Spinal cord (tissue), 10 donors: ENCODE data around the gene RASL11B. TPM values are rescaled to one million over a fixed set of nuclear protein-coding genes. Genes with fewer than 3 reads are reported as not detected.
A peak's percentile ranks its signal among the peaks of the same experiment; 100 is the strongest.

Experiments used
- DNase-seq, 6 donors: peaks; one replicate each; pipeline versions ENCODE4 v3.0.0 to v3.0.0-alpha.2; 2013 to 2015; ENCODE audit warnings: low spot score in 6 of 6, low read depth in 4 of 6
- H3K27ac ChIP-seq: one replicate; pipeline ENCODE4 v1.5.1; 2013; ENCODE audit warnings: low read depth, low read length, control low read depth
- H3K27me3 ChIP-seq: one replicate; pipeline ENCODE4 v1.6.1; 2013; ENCODE audit warnings: low read length; ENCODE audit not compliant: control insufficient read depth, insufficient read depth
- H3K36me3 ChIP-seq: one replicate; pipeline ENCODE4 v1.6.1; 2013; ENCODE audit warnings: low read length; ENCODE audit not compliant: control insufficient read depth, insufficient read depth
- H3K4me1 ChIP-seq: one replicate; pipeline ENCODE4 v1.6.1; 2013; ENCODE audit warnings: low read length; ENCODE audit not compliant: control insufficient read depth, insufficient read depth
- H3K4me3 ChIP-seq: one replicate; pipeline ENCODE4 v1.5.1; 2013; ENCODE audit warnings: low read depth, low read length, control low read depth
- H3K9me3 ChIP-seq: one replicate; pipeline ENCODE4 v1.6.1; 2013; ENCODE audit warnings: low read length; ENCODE audit not compliant: control insufficient read depth, insufficient read depth
- WGBS: methylation state at CpG from one replicate; pipeline ENCODE4 v1.1.5; 2013; ENCODE audit warnings: missing lambda C conversion rate; ENCODE audit not compliant: insufficient coverage; 5-methylcytosine and 5-hydroxymethylcytosine counted together
- polyA plus RNA-seq, 2 donors: library from polyadenylated mRNA; unstranded; fragments of 120-200 nt; gene quantifications; one replicate each; pipeline ENCODE4 v1.2.1, GENCODE V29; 2013; ENCODE audit not compliant: insufficient read length in 2 of 2
- total RNA-seq, 2 donors: library from RNA; depleted of rRNA in 1 of 2; stranded (reverse); fragments of 120-200 nt in 1 of 2; fragments of >200 nt in 1 of 2; gene quantifications; one replicate each; pipeline versions ENCODE4 v1.2.3 to v1.2.4, GENCODE V29; 2013 to 2014
- donor health status: healthy.

Gene RASL11B
- total and polyA plus RNA-seq, 4 donors = 6.3 to 10.2 (median 8.6) TPM

DNA sequence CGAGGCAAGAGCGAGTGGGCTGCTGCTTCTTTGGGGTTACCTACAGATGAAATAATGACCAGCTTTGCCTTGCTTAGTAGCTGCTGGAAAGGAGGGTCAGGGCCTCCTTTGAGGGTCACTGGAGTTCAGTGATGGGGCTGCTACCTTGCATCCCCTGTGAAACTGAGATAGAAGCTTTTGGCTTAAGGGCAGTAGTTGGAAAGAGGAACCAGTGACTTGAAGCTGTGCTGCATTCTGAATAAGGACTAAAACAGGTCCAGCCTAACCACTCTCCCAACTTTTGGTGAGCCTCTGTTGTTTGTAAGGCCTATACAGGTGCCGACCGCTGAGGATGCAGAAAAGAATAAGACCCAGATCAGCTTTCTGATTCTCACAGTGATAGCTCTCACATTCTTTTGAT lies 41.2 kb downstream of the RASL11B start:
- H3K9me3 ChIP-seq = peaks cover 2% of the 10 kb centered on the region
- DNase-seq = no peak
- 96% methylated on average over 4 of the region's 4 CpGs for WGBS
- H3K27me3 ChIP-seq = no peaks in the 10 kb centered on the region
- no peak overlapping the region for H3K4me3 ChIP-seq
- H3K27ac ChIP-seq = no peak overlapping the region
- no peaks in the 10 kb centered on the region for H3K36me3 ChIP-seq
- no peaks in the 10 kb centered on the region for H3K4me1 ChIP-seq

DNA sequence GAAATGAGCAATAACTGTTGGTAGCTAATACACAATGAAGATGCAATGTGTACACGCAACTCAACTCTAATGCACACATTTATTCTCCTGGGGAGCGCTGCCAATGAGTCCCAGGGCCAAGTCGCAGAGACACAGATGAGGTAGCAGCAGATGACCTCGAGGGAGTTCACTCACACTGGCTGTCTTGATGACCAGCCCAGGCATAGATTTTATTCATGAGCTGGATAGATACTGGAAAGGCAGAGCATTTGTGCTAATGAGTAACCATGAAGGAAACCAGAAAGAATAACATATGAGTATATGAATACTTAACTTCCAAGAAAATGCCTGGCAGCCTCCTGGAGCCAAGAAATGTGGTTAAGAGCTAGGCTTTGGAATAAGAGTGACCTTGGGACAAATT lies 42.3 kb downstream of the RASL11B start:
- H3K4me1 ChIP-seq = no peaks in the 10 kb centered on the region
- WGBS = 81% methylated on average over 3 of the region's 4 CpGs
- no peak overlapping the region for H3K4me3 ChIP-seq
- H3K36me3 ChIP-seq = no peaks in the 10 kb centered on the region
- peaks cover 2% of the 10 kb centered on the region for H3K9me3 ChIP-seq
- DNase-seq = no peak
- no peak overlapping the region for H3K27ac ChIP-seq
- no peaks in the 10 kb centered on the region for H3K27me3 ChIP-seq

DNA sequence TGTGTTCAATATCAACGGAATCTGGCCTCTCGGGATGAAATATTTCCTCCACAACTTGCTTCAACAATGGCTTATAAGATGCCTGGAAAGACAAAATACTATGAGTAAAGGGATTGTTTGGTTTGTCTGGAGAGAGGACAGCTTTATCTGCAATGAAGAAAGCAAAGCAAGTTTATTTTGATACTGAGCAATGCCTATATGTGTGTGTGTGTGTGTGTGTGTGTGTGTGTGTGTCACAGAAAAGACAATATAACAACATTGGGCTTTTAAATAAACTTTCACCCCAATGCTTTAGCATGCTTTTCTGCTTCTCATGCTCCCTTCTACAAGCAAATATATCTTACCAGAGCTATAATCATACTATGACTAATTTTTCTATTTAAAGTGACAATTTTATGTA lies 45.4 kb downstream of the RASL11B start:
- H3K27me3 ChIP-seq = no peaks in the 10 kb centered on the region
- no peaks in the 10 kb centered on the region for H3K36me3 ChIP-seq
- H3K9me3 ChIP-seq = no peaks in the 10 kb centered on the region
- no CpG with 5 or more reads among the region's 2 CpGs for WGBS
- no peak for DNase-seq
- H3K27ac ChIP-seq = no peak overlapping the region
- no peak overlapping the region for H3K4me3 ChIP-seq
- H3K4me1 ChIP-seq = no peaks in the 10 kb centered on the region

DNA sequence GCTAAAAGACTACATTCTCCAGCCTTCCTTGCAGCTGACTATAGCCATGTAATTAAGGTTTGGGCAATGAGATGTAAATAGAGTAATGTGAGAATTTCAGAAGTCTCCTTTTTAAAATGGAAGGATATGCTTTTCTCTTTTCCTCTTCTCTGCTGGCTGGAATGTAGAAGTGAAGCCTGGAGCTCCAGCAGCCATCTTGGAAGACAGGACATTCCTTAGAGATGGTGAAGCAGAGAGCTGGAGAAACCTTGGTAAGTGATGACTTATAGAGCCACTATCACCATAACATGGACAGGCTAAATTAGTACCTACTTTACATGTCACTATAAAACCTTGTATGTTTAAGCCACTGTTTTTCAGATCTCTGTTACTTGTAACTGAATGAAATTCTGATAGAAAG lies 48.0 kb downstream of the RASL11B start:
- Histone ChIP-seq H3K27ac (no peak overlapping the region), H3K9me3 (no peaks in the 10 kb centered on the region), H3K4me3 (no peak overlapping the region), H3K27me3 (no peaks in the 10 kb centered on the region), H3K36me3 (no peaks in the 10 kb centered on the region), H3K4me1 (no peaks in the 10 kb centered on the region)
- no peak for DNase-seq

DNA sequence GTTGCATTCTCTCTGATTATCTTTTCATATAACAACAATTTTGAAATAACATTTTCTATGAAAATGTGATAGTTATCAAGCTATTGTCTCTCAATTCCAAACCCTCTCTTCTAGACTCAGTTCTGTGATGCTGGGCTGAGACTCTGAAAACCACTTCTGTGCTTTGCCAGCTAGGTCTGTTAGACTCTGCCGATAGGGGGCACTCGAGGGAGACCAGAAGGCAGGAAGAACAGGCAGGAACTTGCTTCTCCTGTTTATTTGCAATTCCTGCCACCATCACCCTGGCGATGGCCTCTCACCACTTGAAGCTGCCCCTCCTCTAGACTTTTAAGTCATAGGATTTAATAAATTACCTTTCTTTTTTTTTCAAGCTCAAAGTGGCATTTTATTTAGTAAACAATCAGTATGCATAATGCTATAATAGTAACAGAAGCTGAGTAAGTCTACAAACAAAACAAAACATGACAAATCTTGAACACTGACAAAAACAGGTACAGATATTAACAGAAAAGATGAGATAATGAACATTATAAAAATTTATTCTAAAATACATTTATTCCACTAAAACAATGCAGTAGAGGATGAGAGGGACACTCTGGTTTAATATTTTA lies 49.7 kb downstream of the RASL11B start:
- Histone ChIP-seq H3K9me3 (no peaks in the 10 kb centered on the region), H3K27me3 (no peaks in the 10 kb centered on the region), H3K36me3 (no peaks in the 10 kb centered on the region), H3K4me3 (no peak overlapping the region), H3K27ac (no peak overlapping the region), H3K4me1 (no peaks in the 10 kb centered on the region)
- WGBS = 6% methylated on average over 2 of the region's 3 CpGs
- peak in 3 of 6 donors; percentile 22 to 61 (median 60) for DNase-seq

DNA sequence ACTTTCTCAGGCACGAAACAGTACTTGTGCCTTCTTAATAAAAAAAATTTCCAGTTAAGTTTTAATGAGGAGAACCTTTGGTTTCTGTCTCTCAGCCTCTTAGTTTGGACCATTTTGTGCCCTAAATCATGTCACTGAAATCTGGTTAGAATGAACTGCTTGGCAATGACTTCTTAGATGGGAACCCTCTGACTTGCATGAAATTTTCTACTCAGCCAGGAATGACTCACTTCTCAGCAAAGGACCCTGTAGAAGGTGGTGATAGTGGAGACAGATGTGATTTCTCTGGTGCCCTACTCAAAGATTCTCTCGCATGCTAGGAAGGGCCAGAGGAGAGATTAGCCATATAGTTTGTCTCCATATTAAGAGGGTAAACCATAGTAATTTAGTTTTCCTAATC lies 50.5 kb downstream of the RASL11B start:
- WGBS = no CpG with 5 or more reads among the region's 2 CpGs
- Histone ChIP-seq H3K9me3 (no peaks in the 10 kb centered on the region), H3K4me3 (no peak overlapping the region), H3K27me3 (no peaks in the 10 kb centered on the region), H3K27ac (no peak overlapping the region), H3K4me1 (no peaks in the 10 kb centered on the region), H3K36me3 (no peaks in the 10 kb centered on the region)
- no peak for DNase-seq

DNA sequence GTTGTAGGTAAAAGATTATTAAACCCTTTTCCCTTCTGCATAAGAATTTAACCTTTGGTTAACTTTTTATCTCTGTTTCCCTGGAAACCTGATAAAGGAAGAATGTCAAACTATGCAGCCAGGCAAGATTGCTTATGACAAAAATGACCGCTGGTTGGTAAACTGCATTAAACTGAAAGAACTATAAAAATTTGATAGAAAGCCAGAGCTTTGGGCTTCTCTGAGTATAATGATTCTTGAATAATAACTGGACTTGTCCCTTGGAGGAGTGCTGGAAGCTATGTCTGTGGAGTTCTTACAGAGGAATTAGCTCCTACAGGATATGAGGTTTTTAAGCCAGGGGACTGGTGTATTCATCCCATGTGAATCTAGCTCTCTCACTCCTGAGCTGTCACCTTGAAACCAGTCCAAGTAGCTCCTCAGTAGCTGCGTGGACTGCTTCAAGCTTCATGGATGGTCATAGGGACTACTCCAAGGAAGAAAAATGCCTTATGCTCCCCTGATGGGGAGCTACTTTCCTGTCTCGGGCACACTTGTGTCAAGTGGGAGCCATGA lies 52.0 kb downstream of the RASL11B start:
- H3K27me3 ChIP-seq = no peaks in the 10 kb centered on the region
- WGBS = 72% methylated on average over 2 of the region's 3 CpGs
- no peaks in the 10 kb centered on the region for H3K9me3 ChIP-seq
- no peak for DNase-seq
- H3K27ac ChIP-seq = no peak overlapping the region
- H3K4me1 ChIP-seq = no peaks in the 10 kb centered on the region
- no peak overlapping the region for H3K4me3 ChIP-seq
- H3K36me3 ChIP-seq = no peaks in the 10 kb centered on the region

DNA sequence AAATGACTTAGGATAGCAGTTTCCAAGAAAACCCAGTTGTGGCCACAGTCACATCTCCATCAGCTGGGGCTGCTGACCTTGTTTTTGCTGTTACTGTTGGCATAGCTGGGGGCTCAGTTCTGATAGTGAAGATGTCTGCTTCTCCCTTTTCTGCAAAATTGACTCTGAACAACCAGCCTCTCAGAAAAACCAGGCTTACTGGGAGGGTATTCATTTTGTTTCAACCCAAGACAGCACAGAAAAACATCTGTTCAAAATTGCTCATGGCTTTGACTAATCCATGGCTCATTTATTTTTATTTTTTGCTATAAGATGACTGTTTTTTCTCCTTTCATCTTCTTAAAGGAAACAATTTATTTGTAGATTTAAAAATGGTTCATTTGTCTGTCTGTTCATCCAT lies 53.1 kb downstream of the RASL11B start:
- no peaks in the 10 kb centered on the region for H3K36me3 ChIP-seq
- H3K9me3 ChIP-seq = no peaks in the 10 kb centered on the region
- H3K4me1 ChIP-seq = no peaks in the 10 kb centered on the region
- DNase-seq = peak in 1 of 6 donors; percentile 50
- no peak overlapping the region for H3K4me3 ChIP-seq
- no peaks in the 10 kb centered on the region for H3K27me3 ChIP-seq
- H3K27ac ChIP-seq = no peak overlapping the region

DNA sequence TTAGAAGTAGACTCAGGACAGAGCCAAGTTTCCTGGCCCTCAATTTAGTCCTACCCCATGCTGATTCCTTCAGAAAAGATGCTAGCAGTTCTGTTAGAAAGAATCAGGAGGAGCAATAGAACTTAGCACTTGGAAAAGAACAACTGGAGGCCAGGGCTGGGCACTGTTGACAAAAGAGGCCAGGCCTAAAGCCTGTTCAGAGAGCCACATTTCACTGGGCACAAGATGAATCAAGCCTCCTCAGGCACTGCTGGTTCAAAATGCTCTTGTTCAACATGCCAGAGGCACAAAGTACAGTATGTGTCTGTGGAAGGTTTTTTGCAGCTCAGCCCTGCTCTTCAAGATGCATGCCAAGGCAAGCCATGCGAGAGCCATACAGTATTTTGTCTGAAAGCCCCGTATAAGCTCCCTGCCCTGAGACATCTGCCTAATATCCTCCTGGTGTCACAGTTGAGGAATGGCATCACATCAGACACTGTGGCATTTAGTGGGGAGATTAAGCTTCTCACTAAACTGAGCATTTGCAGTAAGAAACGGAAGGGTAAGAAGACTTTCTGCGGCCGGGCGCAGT lies 53.7 kb downstream of the RASL11B start:
- no peaks in the 10 kb centered on the region for H3K36me3 ChIP-seq
- WGBS = 81% methylated on average over 6 of the region's 6 CpGs
- H3K9me3 ChIP-seq = no peaks in the 10 kb centered on the region
- peak in 2 of 6 donors; percentile 31 to 46 for DNase-seq
- H3K4me1 ChIP-seq = no peaks in the 10 kb centered on the region
- H3K27ac ChIP-seq = no peak overlapping the region
- no peak overlapping the region for H3K4me3 ChIP-seq
- H3K27me3 ChIP-seq = no peaks in the 10 kb centered on the region
